OCI-LY7 (cell line): ENCODE data around the gene TMEM72. TPM values are rescaled to one million over a fixed set of nuclear protein-coding genes. Genes with fewer than 3 reads are reported as not detected.
A peak's percentile ranks its signal among the peaks of the same experiment; 100 is the strongest.

ENCODE experiments used
- BruUV-seq: library from RNA; stranded (reverse); fragments of 400-500 nt; replicated peaks from 2 replicates; lab custom pipeline; 2021; lab: Mats Ljungman, UMichigan
- CTCF ChIA-PET: fragments of 300-600 bp; sonication (Branson Sonifier 250); formaldehyde crosslinking; loops from one replicate; lab custom pipeline; 2022; ENCODE audit warnings: antibody characterized with exemption; ENCODE audit not compliant: unreplicated experiment; lab: Charles Lee
- POLR2A ChIA-PET: fragments of 300-600 bp; sonication (Branson Sonifier 250); formaldehyde crosslinking; loops from one replicate; lab custom pipeline; 2022; ENCODE audit warnings: antibody characterized with exemption; lab: Charles Lee
- DNase-seq: peaks from one replicate; pipeline ENCODE4 v3.0.0-alpha.2; 2015; ENCODE audit warnings: low spot score
- H2AFZ ChIP-seq: fragments of 200-600 bp; sonication (generic), shearing (Covaris generic); 2 replicates; pipeline ENCODE4 v1.6.1; 2014; ENCODE audit warnings: mild to moderate bottlenecking, antibody characterized with exemption, low read length, moderate library complexity
- H3K27ac ChIP-seq: fragments of 200-600 bp; sonication (generic); 2 replicates; pipeline ENCODE4 v1.5.1; 2014; ENCODE audit warnings: mixed run types, low read depth, mild to moderate bottlenecking, moderate library complexity, low read length, inconsistent platforms; ENCODE audit not compliant: poor library complexity, severe bottlenecking
- H3K36me3 ChIP-seq: fragments of 200-600 bp; sonication (generic); 2 replicates; pipeline ENCODE4 v1.6.1; 2014; ENCODE audit warnings: mild to moderate bottlenecking, antibody characterized with exemption, low read length, moderate library complexity, mixed read lengths; ENCODE audit not compliant: insufficient read depth
- H3K4me1 ChIP-seq: fragments of 200-600 bp; sonication (generic); 2 replicates; pipeline ENCODE4 v1.5.1; 2014; ENCODE audit warnings: mild to moderate bottlenecking, low read length; ENCODE audit not compliant: insufficient read depth, poor library complexity, severe bottlenecking
- H3K4me2 ChIP-seq: fragments of 200-600 bp; sonication (generic); 2 replicates; pipeline ENCODE4 v1.6.1; 2014; ENCODE audit warnings: mild to moderate bottlenecking, low read length
- H3K4me3 ChIP-seq: fragments of 200-600 bp; sonication (generic); 2 replicates; pipeline ENCODE4 v1.5.1; 2014; ENCODE audit warnings: mild to moderate bottlenecking, low read depth, low read length; ENCODE audit not compliant: poor library complexity, severe bottlenecking
- H3K79me2 ChIP-seq: fragments of 200-600 bp; sonication (generic); 2 replicates; pipeline ENCODE4 v1.6.1; 2016; ENCODE audit warnings: low read depth, mild to moderate bottlenecking, low read length, moderate library complexity, mixed read lengths; ENCODE audit not compliant: insufficient read depth
- H3K9me2 ChIP-seq: fragments of 200-600 bp; sonication (generic); 2 replicates; pipeline ENCODE4 v1.6.1; 2016; ENCODE audit warnings: mild to moderate bottlenecking, low read length, mixed read lengths; ENCODE audit not compliant: insufficient read depth
- H3K9me3 ChIP-seq: fragments of 200-600 bp; sonication (generic); 2 replicates; pipeline ENCODE4 v1.6.1; 2014; ENCODE audit warnings: mild to moderate bottlenecking, mixed run types, low read length, mixed read lengths
- H4K20me1 ChIP-seq: fragments of 200-600 bp; sonication (generic); 2 replicates; pipeline ENCODE4 v1.6.1; 2014; ENCODE audit warnings: mild to moderate bottlenecking, antibody characterized with exemption, low read length, moderate library complexity, mixed read lengths; ENCODE audit not compliant: insufficient read depth
- CTCF ChIP-seq: fragments of 200-600 bp; sonication (generic); conservative IDR thresholded peaks from 2 replicates; pipeline ENCODE4 v1.5.1; 2014; ENCODE audit warnings: mild to moderate bottlenecking, antibody characterized with exemption, low read length, moderate library complexity, mixed read lengths
- EZH2phosphoT487 ChIP-seq: fragments of 200-600 bp; sonication (generic); IDR thresholded peaks from 2 replicates; pipeline ENCODE4 v1.6.1; 2018; ENCODE audit warnings: low read depth, borderline replicate concordance, mild to moderate bottlenecking, mixed run types, antibody characterized with exemption, low read length, moderate library complexity, mixed read lengths
- intact Hi-C: fragments of 100-400 bp; cut with micrococcal nuclease; formaldehyde crosslinking; loops from one replicate; pipeline ENCODE4 v1.10.0; 2022; ENCODE audit not compliant: unreplicated experiment
- total RNA-seq, 2 experiments: library from RNA; depleted of rRNA in 1 of 2; stranded (reverse); fragments of >200 nt in 1 of 2; shearing (Covaris generic) in 1 of 2; gene quantifications; 2 replicates each; pipeline ENCODE4 v1.2.3, GENCODE V29; 2014 to 2022

Gene TMEM72
- total RNA-seq, 2 experiments from 2014 or later, result not detected

- peak; percentile 92 for TF ChIP-seq CTCF
- TF ChIP-seq EZH2phosphoT487, result no peak
- peak; percentile 80 for DNase-seq
- Histone ChIP-seq H3K36me3 (no peaks in the 10 kb centered on the region), H3K27ac (peak overlapping the region; percentile 3), H3K79me2 (no peaks in the 10 kb centered on the region), H2AFZ (peak overlapping the region; percentile 99), H3K9me3 (no peaks in the 10 kb centered on the region), H4K20me1 (no peaks in the 10 kb centered on the region), H3K4me2 (peak overlapping the region; percentile 78), H3K4me3 (peak overlapping the region; percentile 65), H3K4me1 (peaks cover 18% of the 10 kb centered on the region), H3K9me2 (no peaks in the 10 kb centered on the region)
- intact Hi-C loops, result loop anchor here (1.0 kb wide), 1 partner anchor 43 kb away; no protein-coding TSS in a partner anchor
- ChIA-PET CTCF (no interaction called here), POLR2A (interaction anchor here (0.6 to 1.9 kb wide), 2 partner anchors 11 kb away, joined by 3 to 9 read pairs; no protein-coding TSS in a partner anchor)
- BruUV-seq, result no TSS peak
Observed at GRCh38 chr10:44974628-44975430, 63.7 kb downstream of the TMEM72 start.

- no peaks in the 10 kb centered on the region for H3K9me3 ChIP-seq
- H3K4me1 ChIP-seq, result peaks cover 18% of the 10 kb centered on the region
- ChIA-PET POLR2A (no interaction called here), CTCF (interaction anchor here (0.6 kb wide), 1 partner anchor 41 kb away, joined by 9 read pairs; no protein-coding TSS in a partner anchor)
- no peak for TF ChIP-seq EZH2phosphoT487
- TF ChIP-seq CTCF, result no peak
- intact Hi-C loops, result loop anchor here (1.0 kb wide), 1 partner anchor 43 kb away; no protein-coding TSS in a partner anchor
- H3K4me3 ChIP-seq, result no peak overlapping the region
- H3K27ac ChIP-seq, result no peak overlapping the region
- DNase-seq, result no peak
- no peaks in the 10 kb centered on the region for H3K9me2 ChIP-seq
- no peak overlapping the region for H2AFZ ChIP-seq
- H4K20me1 ChIP-seq, result no peaks in the 10 kb centered on the region
- no TSS peak for BruUV-seq
- no peak overlapping the region for H3K4me2 ChIP-seq
- no peaks in the 10 kb centered on the region for H3K36me3 ChIP-seq
- no peaks in the 10 kb centered on the region for H3K79me2 ChIP-seq
Observed at GRCh38 chr10:44975431-44976331, 64.5 kb downstream of the TMEM72 start.
